Kasumi-1 (cell line): ENCODE data around the gene GMDS.
A peak's percentile ranks its signal among the peaks of the same experiment; 100 is the strongest.

ENCODE experiments used
- DNase-seq, 2 experiments: peaks; one replicate each; lab custom pipeline; 2025; lab: John Stamatoyannopoulos, UW

GMDS gene

GRCh38 chr6:2178125-2178524, 67.3 kb downstream of the GMDS start:
- DNase-seq, result no peak

- DNase-seq, result no peak
Observed at GRCh38 chr6:2175825-2176224, 69.6 kb downstream of the GMDS start.

GRCh38 chr6:2173203-2173961, 72.0 kb downstream of the GMDS start:
- DNase-seq, result no peak

- peak in 1 of 2 experiments; percentile 29 for DNase-seq
Observed at GRCh38 chr6:2171728-2172127, 73.7 kb downstream of the GMDS start.

GRCh38 chr6:2168480-2168879, 76.9 kb downstream of the GMDS start:
- no peak for DNase-seq

GRCh38 chr6:2166717-2167116, 78.7 kb downstream of the GMDS start:
- DNase-seq, result no peak

- no peak for DNase-seq
Observed at GRCh38 chr6:2165286-2165685, 80.1 kb downstream of the GMDS start.

GRCh38 chr6:2164481-2164880, 80.9 kb downstream of the GMDS start:
- no peak for DNase-seq

- DNase-seq, result no peak
Observed at GRCh38 chr6:2162079-2162445, 83.3 kb downstream of the GMDS start.

- DNase-seq, result no peak
Observed at GRCh38 chr6:2158596-2159271, 86.7 kb downstream of the GMDS start.

GRCh38 chr6:2157441-2158127, 87.8 kb downstream of the GMDS start:
- no peak for DNase-seq

- no peak for DNase-seq
Observed at GRCh38 chr6:2155206-2155605, 90.2 kb downstream of the GMDS start.

- no peak for DNase-seq
Observed at GRCh38 chr6:2149361-2150006, 95.9 kb downstream of the GMDS start.

- DNase-seq, result no peak
Observed at GRCh38 chr6:2148748-2149147, 96.7 kb downstream of the GMDS start.

- no peak for DNase-seq
Observed at GRCh38 chr6:2147766-2148448, 97.5 kb downstream of the GMDS start.

GRCh38 chr6:2147261-2147660, 98.1 kb downstream of the GMDS start:
- DNase-seq, result no peak

- no peak for DNase-seq
Observed at GRCh38 chr6:2144210-2144609, 101.2 kb downstream of the GMDS start.

- DNase-seq, result no peak
Observed at GRCh38 chr6:2141644-2142290, 103.6 kb downstream of the GMDS start.

GRCh38 chr6:2140438-2141128, 104.8 kb downstream of the GMDS start:
- DNase-seq, result no peak

- DNase-seq, result no peak
Observed at GRCh38 chr6:2135401-2135800, 110.0 kb downstream of the GMDS start.

GRCh38 chr6:2134554-2134953, 110.9 kb downstream of the GMDS start:
- DNase-seq, result no peak
